ENCODE results near the gene PHIP.

DNA sequence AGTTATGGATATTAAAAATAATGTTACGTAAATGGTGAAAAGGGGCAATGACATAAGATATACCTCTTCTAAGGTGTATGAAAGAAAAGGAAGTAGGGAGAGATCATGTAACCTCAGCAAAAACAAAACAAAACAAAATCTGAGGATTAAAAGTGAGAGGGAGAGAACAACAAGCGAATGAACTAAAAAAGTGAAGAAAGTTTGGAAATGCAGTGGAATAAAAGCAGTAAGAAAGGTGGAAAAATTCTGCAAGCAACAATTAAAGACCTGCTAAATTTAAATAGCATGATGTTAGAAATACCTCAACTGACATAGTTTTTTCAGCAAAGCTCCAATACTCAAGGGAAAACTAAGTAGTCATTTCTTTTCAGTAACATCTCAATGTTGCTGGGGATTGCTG lies 48.0 kb downstream of the PHIP start:
- TF ChIP-seq POLR2A (IDR thresholded peaks at IDR 0.05; ENCODE audit: low read depth, low read length) (no peak), POLR2AphosphoS5 (IDR thresholded peaks at IDR 0.05; ENCODE audit: low read depth, low read length) (no peak), TAF1 (IDR thresholded peaks at IDR 0.05; ENCODE audit: low read depth, low read length) (no peak), SPI1 (IDR thresholded peaks at IDR 0.05; ENCODE audit: low read depth, low read length) (no peak)
